HCT116 (cell line): ENCODE measurements around the gene SCRG1. TPM values are rescaled to one million over a fixed set of nuclear protein-coding genes. Genes with fewer than 3 reads are reported as not detected.

ENCODE experiments used
- ATAC-seq: fragments of 200-7000 bp; cut with Tn5 transposase; 2 replicates; pipeline ENCODE4 v1.9.1; 2020; ENCODE audit warnings: mild to moderate bottlenecking, moderate library complexity
- BruUV-seq: library from RNA; stranded (reverse); fragments of 400-500 nt; replicated peaks from 2 replicates; lab custom pipeline; 2021; lab: Mats Ljungman, UMichigan
- CTCF ChIA-PET: fragments of 300-600 bp; sonication (Branson Sonifier 250); formaldehyde crosslinking; loops from one replicate; lab custom pipeline; 2021; ENCODE audit warnings: antibody characterized with exemption; lab: Charles Lee
- POLR2A ChIA-PET: fragments of 300-600, 350-600 bp; sonication (Branson Sonifier 250); formaldehyde crosslinking; loops from one replicate; lab custom pipeline; 2021; ENCODE audit warnings: antibody characterized with exemption; lab: Charles Lee
- RAD21 ChIA-PET, 2 experiments: fragments of 300-600 bp; sonication (Branson Sonifier 250); formaldehyde crosslinking; loops; one replicate each; lab custom pipeline; 2023; ENCODE audit warnings: low total read pairs in 2 of 2; ENCODE audit not compliant: uncharacterized antibody in 2 of 2, unreplicated experiment in 2 of 2, low non-redundant PET in 1 of 2; lab: Charles Lee
- DNase-seq: peaks from one replicate; pipeline ENCODE4 v3.0.0-alpha.2; 2010; ENCODE audit warnings: low read depth, low spot score
- H2AFZ ChIP-seq: fragments of 200-600 bp; shearing (Covaris generic), sonication (generic); 2 replicates; pipeline ENCODE4 v1.6.1; 2017; ENCODE audit warnings: low read depth, mixed run types, mixed read lengths, antibody characterized with exemption, low read length; ENCODE audit not compliant: poor library complexity, severe bottlenecking
- H3K27ac ChIP-seq: 2 replicates; pipeline ENCODE4 v1.5.1; 2012; ENCODE audit warnings: low read depth, low read length
- H3K27me3 ChIP-seq: fragments of 200-600 bp; sonication (generic); 2 replicates; pipeline ENCODE4 v1.6.1; 2016; ENCODE audit warnings: mixed run types, low read length, mixed read lengths; ENCODE audit not compliant: insufficient read depth
- H3K36me3 ChIP-seq, 2 experiments: fragments of 200-500 bp in 1 of 2; fragments of 200-600 bp in 1 of 2; sonication (Bioruptor generic) in 1 of 2; sonication (generic) in 1 of 2; 2 replicates each; pipeline versions ENCODE4 v1.5.1 to v1.6.1; 2014 to 2016; ENCODE audit warnings: low read length in 2 of 2, inconsistent platforms in 1 of 2, mixed read lengths in 1 of 2, mixed run types in 1 of 2; ENCODE audit not compliant: insufficient read depth in 2 of 2, control insufficient read depth in 1 of 2
- H3K4me1 ChIP-seq, 2 experiments: fragments of 200-600 bp in 1 of 2; sonication (generic) in 1 of 2; 2 replicates each; pipeline versions ENCODE4 v1.5.1 to v1.6.1; 2012 to 2017; ENCODE audit warnings: low read length in 2 of 2, inconsistent platforms in 1 of 2, mild to moderate bottlenecking in 1 of 2, mixed read lengths in 1 of 2, mixed run types in 1 of 2, moderate library complexity in 1 of 2; ENCODE audit not compliant: insufficient read depth in 2 of 2, control insufficient read depth in 1 of 2
- H3K4me2 ChIP-seq: fragments of 200-600 bp; sonication (generic); 2 replicates; pipeline ENCODE4 v1.6.1; 2017; ENCODE audit warnings: mixed run types, low read length, mixed read lengths
- H3K4me3 ChIP-seq, 2 experiments: fragments of 200-600 bp in 1 of 2; sonication (generic) in 1 of 2; replicated peaks in 1 of 2; 2 replicates each; pipeline ENCODE4 v1.5.1; 2011 to 2016; ENCODE audit warnings: low read length in 2 of 2, control low read depth in 1 of 2, low read depth in 1 of 2, mild to moderate bottlenecking in 1 of 2, mixed read lengths in 1 of 2, mixed run types in 1 of 2
- H3K79me2 ChIP-seq: fragments of 200-600 bp; sonication (generic); 2 replicates; pipeline ENCODE4 v1.6.1; 2017; ENCODE audit warnings: mild to moderate bottlenecking, mixed run types, low read length, moderate library complexity, mixed read lengths; ENCODE audit not compliant: insufficient read depth
- H3K9ac ChIP-seq: fragments of 200-600 bp; sonication (generic); 2 replicates; pipeline ENCODE4 v1.6.1; 2016; ENCODE audit warnings: low read length, mixed read lengths
- H3K9me2 ChIP-seq: fragments of 200-600 bp; sonication (generic), shearing (Covaris generic); 2 replicates; pipeline ENCODE4 v1.6.1; 2017; ENCODE audit warnings: mixed run types, mild to moderate bottlenecking, moderate library complexity; ENCODE audit not compliant: insufficient read depth
- H3K9me3 ChIP-seq, 2 experiments: fragments of 200-500 bp in 1 of 2; fragments of 200-600 bp in 1 of 2; sonication (Bioruptor generic) in 1 of 2; sonication (generic) in 1 of 2; 2 replicates each; pipeline ENCODE4 v1.6.1; 2014 to 2017; ENCODE audit warnings: low read length in 2 of 2, mixed read lengths in 2 of 2, inconsistent platforms in 1 of 2, low read depth in 1 of 2, mild to moderate bottlenecking in 1 of 2, mixed run types in 1 of 2, moderate library complexity in 1 of 2; ENCODE audit not compliant: control insufficient read depth in 1 of 2, insufficient read depth in 1 of 2
- H4K20me1 ChIP-seq: fragments of 200-600 bp; sonication (generic), shearing (Covaris generic); 2 replicates; pipeline ENCODE4 v1.6.1; 2017; ENCODE audit warnings: mixed run types, mild to moderate bottlenecking, moderate library complexity; ENCODE audit not compliant: insufficient read depth
- CTCF ChIP-seq, 3 experiments: fragments of 200-600 bp in 1 of 3; sonication (generic) in 1 of 3; IDR thresholded peaks in 2 of 3; conservative IDR thresholded peaks in 1 of 3; 2 replicates each; pipeline ENCODE4 v1.5.1; 2012 to 2017; ENCODE audit warnings: low read depth in 2 of 3, low read length in 2 of 3, antibody characterized with exemption in 1 of 3, borderline replicate concordance in 1 of 3, control low read depth in 1 of 3, mild to moderate bottlenecking in 1 of 3, mixed read lengths in 1 of 3, mixed run types in 1 of 3, moderate library complexity in 1 of 3; ENCODE audit not compliant: insufficient read depth in 1 of 3
- EGR1 ChIP-seq: IDR thresholded peaks from 2 replicates; pipeline ENCODE4 v1.6.1; 2012; ENCODE audit warnings: low read depth
- EZH2 ChIP-seq: fragments of 200-600 bp; sonication (generic); IDR thresholded peaks from 2 replicates; pipeline ENCODE4 v1.6.1; 2017; ENCODE audit warnings: antibody characterized with exemption, mixed run types
- FOSL1 ChIP-seq: IDR thresholded peaks from 2 replicates; pipeline ENCODE4 v1.6.1; 2012; ENCODE audit warnings: low read depth
- JUND ChIP-seq: IDR thresholded peaks from 2 replicates; pipeline ENCODE4 v1.6.1; 2012
- POLR2AphosphoS5 ChIP-seq: IDR thresholded peaks from 2 replicates; pipeline ENCODE4 v1.6.1; 2011; ENCODE audit warnings: mild to moderate bottlenecking, low read depth, low read length, moderate library complexity
- TCF7L2 ChIP-seq: IDR thresholded peaks from 2 replicates; pipeline ENCODE4 v1.7.0; 2011; ENCODE audit warnings: borderline replicate concordance, inconsistent platforms; ENCODE audit not compliant: insufficient read depth, insufficient read length; ENCODE audit errors: extremely low read depth
- YY1 ChIP-seq: IDR thresholded peaks from 2 replicates; pipeline ENCODE4 v1.6.1; 2011; ENCODE audit warnings: low read length, low read depth, moderate library complexity, mild to moderate bottlenecking; ENCODE audit not compliant: insufficient replicate concordance; ENCODE audit errors: extremely low read depth
- ZBTB33 ChIP-seq: IDR thresholded peaks from 2 replicates; pipeline ENCODE4 v1.6.1; 2011; ENCODE audit warnings: mild to moderate bottlenecking, low read length, moderate library complexity; ENCODE audit not compliant: insufficient replicate concordance; ENCODE audit errors: extremely low read depth
- intact Hi-C: fragments of 100-400 bp; cut with micrococcal nuclease; formaldehyde crosslinking; loops from 2 replicates; pipeline ENCODE4 v1.10.0; 2022
- total RNA-seq: library from RNA; stranded (reverse); gene quantifications from one replicate; pipeline ENCODE4 v1.2.1, GENCODE V29; 2021; ENCODE audit not compliant: unreplicated experiment

Gene SCRG1
- total RNA-seq, 1 experiment from 2014 or later, result not detected

- no peak for TF ChIP-seq CTCF (IDR thresholded peaks at IDR 0.05 in 2 of 3, conservative IDR thresholded peaks at IDR 0.05 in 1 of 3; ENCODE audit: borderline replicate concordance in 1 of 3, insufficient read depth in 1 of 3, low read depth in 2 of 3, low read length in 2 of 3)
- TF ChIP-seq EZH2, result no peak
Observed at GRCh38 chr4:173415885-173416653, 17.2 kb upstream of the SCRG1 start (continued).

GRCh38 chr4:173415092-173415491 lies 16.2 kb upstream of the SCRG1 start:
- H2AFZ ChIP-seq, result no peak overlapping the region
- DNase-seq (no peak), ATAC-seq (no peak)
- ChIA-PET RAD21 (no interaction called here), POLR2A (no interaction called here), CTCF (interaction anchor here (4.5 kb wide), 1 partner anchor 96 kb away, joined by 21 read pairs; no protein-coding TSS in a partner anchor)
- BruUV-seq, result no TSS peak
- H3K27me3 ChIP-seq, result no peaks in the 10 kb centered on the region
- H3K9me2 ChIP-seq, result no peaks in the 10 kb centered on the region
- H3K9ac ChIP-seq, result no peak overlapping the region
- no peak overlapping the region for H3K4me2 ChIP-seq
- no peaks in the 10 kb centered on the region for H3K4me1 ChIP-seq
- intact Hi-C loops, result loop anchor here (5.0 kb wide), 1 partner anchor 388 kb away; no protein-coding TSS in a partner anchor
- no peaks in the 10 kb centered on the region for H3K36me3 ChIP-seq
- H3K79me2 ChIP-seq, result no peaks in the 10 kb centered on the region
- no peaks in the 10 kb centered on the region for H4K20me1 ChIP-seq
- no peak overlapping the region for H3K27ac ChIP-seq
- no peak overlapping the region for H3K4me3 ChIP-seq
- H3K9me3 ChIP-seq, result no peaks in the 10 kb centered on the region
- TF ChIP-seq TCF7L2, result no peak
- no peak for TF ChIP-seq ZBTB33
- no peak for TF ChIP-seq JUND
- TF ChIP-seq FOSL1, result no peak
- no peak for TF ChIP-seq EGR1
- no peak for TF ChIP-seq POLR2AphosphoS5
- no peak for TF ChIP-seq YY1
